Tracheal epithelial cell (primary cell): ENCODE results near the gene C2orf92. TPM values are rescaled to one million over a fixed set of nuclear protein-coding genes. Genes with fewer than 3 reads are reported as not detected.

Experiments used
- total RNA-seq: library from RNA; depleted of rRNA; stranded (reverse); fragments of >200 nt; gene quantifications from 2 replicates; pipeline ENCODE4 v1.2.1, GENCODE V29; 2014

C2orf92 gene
- total RNA-seq: 0.24 and 1.1 TPM in 2 replicates

GRCh38 chr2:97669448-97669847 lies at the start of gene C2orf92:
C2orf92 (plus strand) TSS chr2:97669713; CDS start chr2:97669789, 76 bp downstream.

GRCh38 chr2:97645695-97646629 lies 23.6 kb upstream of the C2orf92 start, which contains the start of gene COX5B:
COX5B (plus strand) TSS chr2:97646062; CDS start chr2:97646087, 25 bp downstream.

GRCh38 chr2:97663962-97664635 lies 5.4 kb upstream of the C2orf92 start, which contains the start of gene ACTR1B:
ACTR1B (minus strand) TSS chr2:97664044; CDS start chr2:97663890, 154 bp downstream.

GRCh38 chr2:97713296-97714083 lies 44.0 kb downstream of the C2orf92 start, which contains the start of gene ZAP70:
ZAP70 (plus strand) TSS chr2:97713576; CDS start chr2:97724037, 10,461 bp downstream.

Other genes starting within 250 kb of the C2orf92 start
- 6.5 and 6.8 TPM in 2 replicates for gene ANKRD36B, start 79.8 kb upstream of the C2orf92 start, total RNA-seq
- gene COX5B, start 23.7 kb upstream of the C2orf92 start, total RNA-seq: 373 and 381 TPM in 2 replicates
- 40.7 and 70.1 TPM in 2 replicates for gene ACTR1B, start 5.7 kb upstream of the C2orf92 start, total RNA-seq
- gene ZAP70, start 43.9 kb downstream of the C2orf92 start, total RNA-seq: not detected in 2 replicates